ENCODE results near the gene ANKRD52. TPM values are rescaled to one million over a fixed set of nuclear protein-coding genes. Genes with fewer than 3 reads are reported as not detected.

The ANKRD52 gene
- total RNA-seq, 4 donors from 2014 or later: 13.8 to 31.5 (median 19.6) TPM

- Histone ChIP-seq H3K4me1 (peaks cover 21 to 33% (median 30%) of the 10 kb centered on the region in 4 donors), H3K27me3 (no peaks in the 10 kb centered on the region), H3K4me3 (peak overlapping the region; percentile 81 to 93 (median 93)), H3K36me3 (peaks cover 22 to 39% (median 36%) of the 10 kb centered on the region in 4 donors), H3K9me3 (no peaks in the 10 kb centered on the region), H3K27ac (replicated peaks in 1 of 4) (peak overlapping the region; percentile 91 to 94 (median 93))
- no peak for DNase-seq (ENCODE audit: extremely low spot score)
- WGBS: 0% methylated on average over 5 of the region's 27 CpGs
- intact Hi-C loops (cut with DNase I): loop anchor here (5.0 kb wide), 1 partner anchor 60 kb away; no protein-coding TSS in a partner anchor
- TF ChIP-seq POLR2AphosphoS5 (IDR thresholded peaks at IDR 0.05) (no peak), EP300 (IDR thresholded peaks at IDR 0.05) (no peak)
These were observed 605 bp downstream of the ANKRD52 start for GRCh38 chr12:56257491-56258067.

GRCh38 chr12:56257071-56257470 lies 1.1 kb downstream of the ANKRD52 start:
- intact Hi-C loops (cut with DNase I): loop anchor here (5.0 kb wide), 1 partner anchor 60 kb away; no protein-coding TSS in a partner anchor
- DNase-seq (ENCODE audit: extremely low spot score): no peak
- no peaks in the 10 kb centered on the region for H3K27me3 ChIP-seq
- peak overlapping the region; percentile 81 to 93 (median 93) for H3K4me3 ChIP-seq
- H3K9me3 ChIP-seq: no peaks in the 10 kb centered on the region
- H3K4me1 ChIP-seq: peaks cover 21 to 33% (median 30%) of the 10 kb centered on the region in 4 donors
- H3K27ac ChIP-seq (replicated peaks in 1 of 4): peak overlapping the region; percentile 91 to 94 (median 93)
- peaks cover 28 to 44% (median 41%) of the 10 kb centered on the region in 4 donors for H3K36me3 ChIP-seq
- TF ChIP-seq EP300 (IDR thresholded peaks at IDR 0.05) (no peak), POLR2AphosphoS5 (IDR thresholded peaks at IDR 0.05) (no peak), POLR2A (IDR thresholded peaks at IDR 0.05; ENCODE audit: low read depth) (no peak), CTCF (IDR thresholded peaks at IDR 0.05) (no peak)
- 54% methylated on average over 6 of the region's 8 CpGs for WGBS

GRCh38 chr12:56256326-56256960 lies 1.7 kb downstream of the ANKRD52 start:
- Histone ChIP-seq H3K27ac (replicated peaks in 1 of 4) (peak overlapping the region in 3 of 4 donors; percentile 3 to 94 (median 91)), H3K4me3 (peak overlapping the region in 3 of 4 donors; percentile 81 to 93 (median 93)), H3K27me3 (no peaks in the 10 kb centered on the region), H3K36me3 (peaks cover 34 to 50% (median 47%) of the 10 kb centered on the region in 4 donors), H3K4me1 (peaks cover 21 to 33% (median 30%) of the 10 kb centered on the region in 4 donors), H3K9me3 (no peaks in the 10 kb centered on the region)
- no peak for DNase-seq (ENCODE audit: extremely low spot score)
- 24% methylated on average over 4 of the region's 4 CpGs for WGBS
- TF ChIP-seq POLR2A (IDR thresholded peaks at IDR 0.05; ENCODE audit: low read depth): no peak
- no peak for TF ChIP-seq POLR2AphosphoS5 (IDR thresholded peaks at IDR 0.05)
- no peak for TF ChIP-seq CTCF (IDR thresholded peaks at IDR 0.05)
- no peak for TF ChIP-seq EP300 (IDR thresholded peaks at IDR 0.05)
- intact Hi-C loops (cut with DNase I): loop anchor here (5.0 kb wide), 1 partner anchor 59 kb away; no protein-coding TSS in a partner anchor

- H3K4me1 ChIP-seq: peaks cover 21 to 33% (median 30%) of the 10 kb centered on the region in 4 donors
- H3K27me3 ChIP-seq: no peaks in the 10 kb centered on the region
- H3K27ac ChIP-seq (replicated peaks in 1 of 4): peak overlapping the region in 1 of 4 donors; percentile 3
- no peak overlapping the region for H3K4me3 ChIP-seq
- TF ChIP-seq CTCF (IDR thresholded peaks at IDR 0.05) (no peak), POLR2AphosphoS5 (IDR thresholded peaks at IDR 0.05) (no peak), POLR2A (IDR thresholded peaks at IDR 0.05; ENCODE audit: low read depth) (no peak), EP300 (IDR thresholded peaks at IDR 0.05) (no peak)
- DNase-seq (ENCODE audit: extremely low spot score): no peak
- WGBS: 84% methylated on average over 4 of the region's 7 CpGs
- H3K36me3 ChIP-seq: peaks cover 42 to 58% (median 55%) of the 10 kb centered on the region in 4 donors
- intact Hi-C loops (cut with DNase I): loop anchor here (5.0 kb wide), 1 partner anchor 58 kb away; no protein-coding TSS in a partner anchor
- H3K9me3 ChIP-seq: no peaks in the 10 kb centered on the region
These were observed 2.5 kb downstream of the ANKRD52 start for GRCh38 chr12:56255671-56256070.

- TF ChIP-seq CTCF (IDR thresholded peaks at IDR 0.05) (no peak), POLR2AphosphoS5 (IDR thresholded peaks at IDR 0.05) (no peak), EP300 (IDR thresholded peaks at IDR 0.05) (no peak), POLR2A (IDR thresholded peaks at IDR 0.05; ENCODE audit: low read depth) (no peak)
- 97% methylated on average over 9 of the region's 11 CpGs for WGBS
- no peak for DNase-seq (ENCODE audit: extremely low spot score)
- no peak overlapping the region for H3K27ac ChIP-seq (replicated peaks in 1 of 4)
- no peaks in the 10 kb centered on the region for H3K27me3 ChIP-seq
- peaks cover 14 to 22% (median 21%) of the 10 kb centered on the region in 4 donors for H3K4me1 ChIP-seq
- H3K4me3 ChIP-seq: no peak overlapping the region
- intact Hi-C loops (cut with DNase I): no loop called here
- H3K9me3 ChIP-seq: no peaks in the 10 kb centered on the region
- H3K36me3 ChIP-seq: peaks cover 65 to 84% (median 81%) of the 10 kb centered on the region in 4 donors
These were observed 5.1 kb downstream of the ANKRD52 start for GRCh38 chr12:56253091-56253490.

Data from esophagus muscularis mucosa (tissue), 4 donors.